ENCODE results near the gene MCM3.

DNA sequence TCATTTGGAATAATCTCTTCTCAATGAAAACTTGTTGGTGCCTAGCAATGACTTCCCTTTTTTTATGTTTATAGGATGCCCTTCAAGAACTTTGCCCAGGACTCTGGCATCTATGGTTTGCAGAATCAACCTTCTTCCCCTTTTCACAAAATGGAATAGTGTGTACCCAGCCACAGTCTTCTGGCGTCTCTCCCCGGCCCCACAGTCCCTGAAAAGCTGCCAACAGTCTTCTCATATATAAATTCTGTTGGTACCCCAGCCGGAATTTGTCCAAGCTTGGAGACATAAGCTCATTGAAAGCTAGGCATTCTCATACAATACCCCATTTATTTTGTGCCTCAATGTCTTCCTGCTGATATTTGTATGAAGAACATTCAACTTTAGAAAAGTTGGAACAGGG is 26.4 kb upstream of the MCM3 start:
- TF ChIP-seq, protein P1, sequence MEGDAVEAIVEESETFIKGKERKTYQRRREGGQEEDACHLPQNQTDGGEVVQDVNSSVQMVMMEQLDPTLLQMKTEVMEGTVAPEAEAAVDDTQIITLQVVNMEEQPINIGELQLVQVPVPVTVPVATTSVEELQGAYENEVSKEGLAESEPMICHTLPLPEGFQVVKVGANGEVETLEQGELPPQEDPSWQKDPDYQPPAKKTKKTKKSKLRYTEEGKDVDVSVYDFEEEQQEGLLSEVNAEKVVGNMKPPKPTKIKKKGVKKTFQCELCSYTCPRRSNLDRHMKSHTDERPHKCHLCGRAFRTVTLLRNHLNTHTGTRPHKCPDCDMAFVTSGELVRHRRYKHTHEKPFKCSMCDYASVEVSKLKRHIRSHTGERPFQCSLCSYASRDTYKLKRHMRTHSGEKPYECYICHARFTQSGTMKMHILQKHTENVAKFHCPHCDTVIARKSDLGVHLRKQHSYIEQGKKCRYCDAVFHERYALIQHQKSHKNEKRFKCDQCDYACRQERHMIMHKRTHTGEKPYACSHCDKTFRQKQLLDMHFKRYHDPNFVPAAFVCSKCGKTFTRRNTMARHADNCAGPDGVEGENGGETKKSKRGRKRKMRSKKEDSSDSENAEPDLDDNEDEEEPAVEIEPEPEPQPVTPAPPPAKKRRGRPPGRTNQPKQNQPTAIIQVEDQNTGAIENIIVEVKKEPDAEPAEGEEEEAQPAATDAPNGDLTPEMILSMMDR (IDR thresholded peaks at IDR 0.05): no peak
- no peak for TF ChIP-seq POLR2A (IDR thresholded peaks at IDR 0.05)
